ENCODE measurements around the gene KLK3.

Gene KLK3

DNA sequence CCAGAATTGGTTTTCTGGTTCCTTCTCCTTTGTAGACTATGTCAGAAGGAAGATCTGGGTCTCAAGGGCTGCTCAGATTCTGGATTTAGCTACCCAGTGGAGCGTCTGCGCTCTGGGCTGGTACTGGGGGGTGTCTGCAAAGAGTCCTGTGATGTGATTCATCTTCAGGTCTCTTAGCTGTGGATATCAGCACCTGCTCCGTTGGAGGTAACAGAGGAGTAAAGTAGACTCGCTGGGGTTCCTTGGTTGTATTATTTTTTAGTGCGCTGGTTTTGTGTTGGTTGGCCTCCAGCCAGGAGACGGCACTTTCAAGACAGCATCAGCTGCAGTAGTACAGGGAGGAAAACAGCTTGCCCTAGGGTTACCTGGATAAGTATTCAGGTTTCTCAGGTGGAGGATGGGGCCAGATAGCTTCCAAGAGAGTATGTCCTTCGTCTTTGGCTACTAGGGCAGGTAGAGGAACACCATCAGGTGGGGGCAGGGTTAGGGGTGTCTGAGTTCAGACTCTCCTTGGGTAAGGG is 11.0 kb upstream of the KLK3 start:
- H3K27ac ChIP-seq, result no peak overlapping the region
- H3K4me2 ChIP-seq, result peak overlapping the region in 9 of 11 experiments; percentile 35 to 95 (median 83); a peak in 18 of 22 replicates
- H3K27me3 ChIP-seq, result no peaks in the 10 kb centered on the region
- no peaks in the 10 kb centered on the region for H4K20me1 ChIP-seq
- H3K36me3 ChIP-seq, result no peaks in the 10 kb centered on the region
- H3K9ac ChIP-seq, result no peak overlapping the region
- peak overlapping the region in 2 of 10 experiments; percentile 21 to 38; a peak in 1 of 20 replicates for H3K4me3 ChIP-seq
- no peak for TF ChIP-seq Cebpa-rat (IDR thresholded peaks at IDR 0.05)
- peaks cover 0 to 20% (median 13%) of the 10 kb centered on the region in 10 experiments; a peak in 16 of 20 replicates for H3K4me1 ChIP-seq
- peaks cover 14 to 26% (median 20%) of the 10 kb centered on the region in 11 experiments for H3K9me3 ChIP-seq (replicated peaks in 1 of 11)

DNA sequence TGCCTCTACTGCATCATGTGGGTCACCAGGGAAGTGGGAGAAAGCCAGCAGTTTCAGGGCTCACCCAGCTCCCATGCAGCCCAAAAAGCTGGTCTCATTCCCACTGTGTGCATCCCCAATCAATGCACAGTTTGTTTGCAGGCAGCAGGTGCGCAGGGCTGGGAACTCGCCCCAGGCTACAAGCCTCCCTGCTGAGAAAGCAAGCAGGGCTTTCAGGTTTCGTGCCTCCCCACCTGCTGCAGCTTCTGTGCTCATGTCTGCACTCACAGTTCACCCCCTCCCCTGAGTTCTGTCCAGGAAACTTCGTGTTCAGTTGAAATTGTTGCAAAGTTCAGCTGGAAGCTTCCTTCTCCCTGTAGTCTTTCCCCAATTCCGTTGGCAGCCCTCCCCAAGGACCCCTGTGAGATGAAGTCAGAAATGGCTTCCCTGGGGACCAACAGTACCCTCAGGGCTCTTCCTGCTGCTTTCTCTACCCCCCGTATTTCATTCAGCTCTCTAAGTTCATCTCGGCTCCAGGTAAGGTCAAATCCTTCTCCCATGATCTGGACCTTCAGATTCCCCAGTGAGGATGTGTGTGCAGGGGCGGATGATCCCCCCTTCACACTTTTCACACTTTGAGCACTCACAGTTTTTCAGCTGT is 10.3 kb upstream of the KLK3 start:
- Histone ChIP-seq H3K4me1 (peaks cover 0 to 20% (median 13%) of the 10 kb centered on the region in 10 experiments; a peak in 16 of 20 replicates), H3K4me2 (peak overlapping the region in 9 of 11 experiments; percentile 35 to 95 (median 83); a peak in 18 of 22 replicates), H3K9ac (no peak overlapping the region), H3K9me3 (replicated peaks in 1 of 11) (peaks cover 14 to 26% (median 20%) of the 10 kb centered on the region in 11 experiments), H3K27me3 (no peaks in the 10 kb centered on the region), H3K27ac (0 out of 22 replicates have a peak overlapping the region, but pooled peaks of 1 of the 11 experiments have one; percentile 2), H4K20me1 (no peaks in the 10 kb centered on the region), H3K4me3 (peak overlapping the region in 2 of 10 experiments; percentile 21 to 38; a peak in 2 of 20 replicates), H3K36me3 (no peaks in the 10 kb centered on the region)
- TF ChIP-seq Cebpa-rat (IDR thresholded peaks at IDR 0.05), result no peak

DNA sequence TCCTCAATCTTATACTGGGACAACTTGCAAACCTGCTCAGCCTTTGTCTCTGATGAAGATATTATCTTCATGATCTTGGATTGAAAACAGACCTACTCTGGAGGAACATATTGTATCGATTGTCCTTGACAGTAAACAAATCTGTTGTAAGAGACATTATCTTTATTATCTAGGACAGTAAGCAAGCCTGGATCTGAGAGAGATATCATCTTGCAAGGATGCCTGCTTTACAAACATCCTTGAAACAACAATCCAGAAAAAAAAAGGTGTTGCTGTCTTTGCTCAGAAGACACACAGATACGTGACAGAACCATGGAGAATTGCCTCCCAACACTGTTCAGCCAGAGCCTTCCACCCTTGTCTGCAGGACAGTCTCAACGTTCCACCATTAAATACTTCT is 4.0 kb upstream of the KLK3 start:
- H4K20me1 ChIP-seq, result no peaks in the 10 kb centered on the region
- no peak overlapping the region for H3K4me2 ChIP-seq
- no peak for TF ChIP-seq Cebpa-rat (IDR thresholded peaks at IDR 0.05)
- H3K9me3 ChIP-seq (replicated peaks in 1 of 11), result no peaks in the 10 kb centered on the region
- no peaks in the 10 kb centered on the region for H3K36me3 ChIP-seq
- peaks cover 0 to 5% (median 0%) of the 10 kb centered on the region in 10 experiments; a peak in 2 of 20 replicates for H3K4me1 ChIP-seq
- H3K9ac ChIP-seq, result no peak overlapping the region
- no peak overlapping the region for H3K4me3 ChIP-seq
- no peak overlapping the region for H3K27ac ChIP-seq
- no peaks in the 10 kb centered on the region for H3K27me3 ChIP-seq

DNA sequence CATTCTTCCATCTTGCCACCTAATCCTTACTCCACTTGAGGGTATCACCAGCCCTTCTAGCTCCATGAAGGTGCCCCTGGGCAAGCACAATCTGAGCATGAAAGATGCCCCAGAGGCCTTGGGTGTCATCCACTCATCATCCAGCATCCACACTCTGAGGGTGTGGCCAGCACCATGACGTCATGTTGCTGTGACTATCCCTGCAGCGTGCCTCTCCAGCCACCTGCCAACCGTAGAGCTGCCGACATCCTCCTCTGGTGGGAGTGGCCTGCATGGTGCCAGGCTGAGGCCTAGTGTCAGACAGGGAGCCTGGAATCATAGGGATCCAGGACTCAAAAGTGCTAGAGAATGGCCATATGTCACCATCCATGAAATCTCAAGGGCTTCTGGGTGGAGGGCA is 3.1 kb upstream of the KLK3 start:
- Histone ChIP-seq H3K36me3 (no peaks in the 10 kb centered on the region), H4K20me1 (no peaks in the 10 kb centered on the region), H3K4me1 (peaks cover 0 to 5% (median 0%) of the 10 kb centered on the region in 10 experiments; a peak in 3 of 20 replicates), H3K27me3 (no peaks in the 10 kb centered on the region), H3K9me3 (replicated peaks in 1 of 11) (no peaks in the 10 kb centered on the region), H3K9ac (no peak overlapping the region), H3K27ac (no peak overlapping the region), H3K4me2 (no peak overlapping the region), H3K4me3 (no peak overlapping the region)
- no peak for TF ChIP-seq Cebpa-rat (IDR thresholded peaks at IDR 0.05)

DNA sequence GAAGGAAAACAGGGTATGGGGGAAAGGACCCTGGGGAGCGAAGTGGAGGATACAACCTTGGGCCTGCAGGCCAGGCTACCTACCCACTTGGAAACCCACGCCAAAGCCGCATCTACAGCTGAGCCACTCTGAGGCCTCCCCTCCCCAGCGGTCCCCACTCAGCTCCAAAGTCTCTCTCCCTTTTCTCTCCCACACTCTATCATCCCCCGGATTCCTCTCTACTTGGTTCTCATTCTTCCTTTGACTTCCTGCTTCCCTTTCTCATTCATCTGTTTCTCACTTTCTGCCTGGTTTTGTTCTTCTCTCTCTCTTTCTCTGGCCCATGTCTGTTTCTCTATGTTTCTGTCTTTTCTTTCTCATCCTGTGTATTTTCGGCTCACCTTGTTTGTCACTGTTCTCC is 2.7 kb downstream of the KLK3 start:
- peak overlapping the region in 2 of 11 experiments; percentile 29; a peak in 2 of 22 replicates for H3K4me2 ChIP-seq
- H3K27ac ChIP-seq, result no peak overlapping the region
- H3K36me3 ChIP-seq, result no peaks in the 10 kb centered on the region
- TF ChIP-seq Cebpa-rat (IDR thresholded peaks at IDR 0.05), result no peak
- no peaks in the 10 kb centered on the region for H3K27me3 ChIP-seq
- H3K9me3 ChIP-seq (replicated peaks in 1 of 11), result peaks cover 14 to 23% (median 18%) of the 10 kb centered on the region in 11 experiments; a peak in 20 of 22 replicates
- no peaks in the 10 kb centered on the region for H4K20me1 ChIP-seq
- H3K4me3 ChIP-seq, result no peak overlapping the region
- no peak overlapping the region for H3K9ac ChIP-seq
- peaks cover 0 to 9% (median 0%) of the 10 kb centered on the region in 10 experiments; a peak in 5 of 20 replicates for H3K4me1 ChIP-seq

DNA sequence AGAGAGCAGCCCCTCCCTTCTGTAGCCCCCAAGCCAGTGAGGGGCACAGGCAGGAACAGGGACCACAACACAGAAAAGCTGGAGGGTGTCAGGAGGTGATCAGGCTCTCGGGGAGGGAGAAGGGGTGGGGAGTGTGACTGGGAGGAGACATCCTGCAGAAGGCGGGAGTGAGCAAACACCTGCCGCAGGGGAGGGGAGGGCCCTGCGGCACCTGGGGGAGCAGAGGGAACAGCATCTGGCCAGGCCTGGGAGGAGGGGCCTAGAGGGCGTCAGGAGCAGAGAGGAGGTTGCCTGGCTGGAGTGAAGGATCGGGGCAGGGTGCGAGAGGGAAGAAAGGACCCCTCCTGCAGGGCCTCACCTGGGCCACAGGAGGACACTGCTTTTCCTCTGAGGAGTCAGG is 4.2 kb downstream of the KLK3 start:
- no peak for TF ChIP-seq Cebpa-rat (IDR thresholded peaks at IDR 0.05)
- peaks cover 0 to 9% (median 0%) of the 10 kb centered on the region in 10 experiments; a peak in 5 of 20 replicates for H3K4me1 ChIP-seq
- no peak overlapping the region for H3K9ac ChIP-seq
- H3K4me3 ChIP-seq, result no peak overlapping the region
- peaks cover 14 to 23% (median 18%) of the 10 kb centered on the region in 11 experiments; a peak in 20 of 22 replicates for H3K9me3 ChIP-seq (replicated peaks in 1 of 11)
- no peak overlapping the region for H3K4me2 ChIP-seq
- H3K27me3 ChIP-seq, result no peaks in the 10 kb centered on the region
- no peaks in the 10 kb centered on the region for H3K36me3 ChIP-seq
- no peaks in the 10 kb centered on the region for H4K20me1 ChIP-seq
- H3K27ac ChIP-seq, result no peak overlapping the region

DNA sequence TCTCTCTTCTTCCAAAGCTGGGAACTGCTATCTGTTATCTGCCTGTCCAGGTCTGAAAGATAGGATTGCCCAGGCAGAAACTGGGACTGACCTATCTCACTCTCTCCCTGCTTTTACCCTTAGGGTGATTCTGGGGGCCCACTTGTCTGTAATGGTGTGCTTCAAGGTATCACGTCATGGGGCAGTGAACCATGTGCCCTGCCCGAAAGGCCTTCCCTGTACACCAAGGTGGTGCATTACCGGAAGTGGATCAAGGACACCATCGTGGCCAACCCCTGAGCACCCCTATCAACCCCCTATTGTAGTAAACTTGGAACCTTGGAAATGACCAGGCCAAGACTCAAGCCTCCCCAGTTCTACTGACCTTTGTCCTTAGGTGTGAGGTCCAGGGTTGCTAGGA is 5.1 kb downstream of the KLK3 start:
- Histone ChIP-seq H3K36me3 (no peaks in the 10 kb centered on the region), H3K9ac (no peak overlapping the region), H4K20me1 (no peaks in the 10 kb centered on the region), H3K9me3 (replicated peaks in 1 of 11) (peaks cover 14 to 23% (median 18%) of the 10 kb centered on the region in 11 experiments; a peak in 20 of 22 replicates), H3K4me2 (no peak overlapping the region), H3K27ac (no peak overlapping the region), H3K27me3 (no peaks in the 10 kb centered on the region), H3K4me3 (no peak overlapping the region), H3K4me1 (peaks cover 0 to 9% (median 0%) of the 10 kb centered on the region in 10 experiments; a peak in 5 of 20 replicates)
- TF ChIP-seq Cebpa-rat (IDR thresholded peaks at IDR 0.05), result no peak

GRCh38 chr19:50861010-50861409 is 6.3 kb downstream of the KLK3 start:
- Histone ChIP-seq H3K27ac (no peak overlapping the region), H3K4me2 (no peak overlapping the region), H3K36me3 (no peaks in the 10 kb centered on the region), H3K4me3 (no peak overlapping the region), H3K27me3 (no peaks in the 10 kb centered on the region), H3K9ac (no peak overlapping the region), H4K20me1 (no peaks in the 10 kb centered on the region), H3K9me3 (replicated peaks in 1 of 11) (peaks cover 14 to 23% (median 18%) of the 10 kb centered on the region in 11 experiments; a peak in 20 of 22 replicates), H3K4me1 (peaks cover 0 to 8% (median 0%) of the 10 kb centered on the region in 10 experiments; a peak in 5 of 20 replicates)
- TF ChIP-seq Cebpa-rat (IDR thresholded peaks at IDR 0.05), result no peak

- no peak overlapping the region for H3K27ac ChIP-seq
- H3K4me3 ChIP-seq, result no peak overlapping the region
- H3K36me3 ChIP-seq, result no peaks in the 10 kb centered on the region
- no peaks in the 10 kb centered on the region for H3K27me3 ChIP-seq
- no peaks in the 10 kb centered on the region for H4K20me1 ChIP-seq
- no peak overlapping the region for H3K4me2 ChIP-seq
- H3K4me1 ChIP-seq, result peaks cover 0 to 4% (median 0%) of the 10 kb centered on the region in 10 experiments; a peak in 2 of 20 replicates
- no peak for TF ChIP-seq Cebpa-rat (IDR thresholded peaks at IDR 0.05)
- peaks cover 14 to 23% (median 18%) of the 10 kb centered on the region in 11 experiments; a peak in 20 of 22 replicates for H3K9me3 ChIP-seq (replicated peaks in 1 of 11)
- H3K9ac ChIP-seq, result no peak overlapping the region
Measured at GRCh38 chr19:50861496-50862286, 7.0 kb downstream of the KLK3 start.

Data from BLaER1 treated with 17β-estradiol and CSF1 and Interleukin-3, amounts not matched to agents 10 nM and 100 nM (cell line).